WI38 (cell line): ENCODE measurements around the gene KLF13.

Experiments
- H3K4me3 ChIP-seq: 2 replicates; pipeline ENCODE4 v1.5.1; 2011; ENCODE audit warnings: low read depth, mild to moderate bottlenecking, control low read depth, low read length
- CTCF ChIP-seq: IDR thresholded peaks from 2 replicates; pipeline ENCODE4 v1.5.1; 2012; ENCODE audit warnings: low read depth, mild to moderate bottlenecking, control low read depth, low read length

KLF13 gene

GRCh38 chr15:31311735-31312619 is 14.7 kb upstream of the KLF13 start:
- H3K4me3 ChIP-seq = no peak overlapping the region
- TF ChIP-seq CTCF = no peak

- no peak overlapping the region for H3K4me3 ChIP-seq
- TF ChIP-seq CTCF = no peak
Observed at GRCh38 chr15:31313223-31313622, 13.4 kb upstream of the KLF13 start.

- no peak overlapping the region for H3K4me3 ChIP-seq
- TF ChIP-seq CTCF = no peak
Observed at GRCh38 chr15:31314380-31314779, 12.3 kb upstream of the KLF13 start.

- TF ChIP-seq CTCF = no peak
- H3K4me3 ChIP-seq = no peak overlapping the region
Observed at GRCh38 chr15:31316135-31316795, 10.4 kb upstream of the KLF13 start.

GRCh38 chr15:31317017-31317416 is 9.6 kb upstream of the KLF13 start:
- TF ChIP-seq CTCF = no peak
- no peak overlapping the region for H3K4me3 ChIP-seq

GRCh38 chr15:31317421-31318327 is 9.0 kb upstream of the KLF13 start:
- no peak for TF ChIP-seq CTCF
- H3K4me3 ChIP-seq = no peak overlapping the region
